Stimulated activated CD8-positive, alpha-beta memory T cell treated with anti-CD3 and anti-CD28 coated beads, Interleukin-15, amount 100 ng/mL, for 4 hours (primary cell): ENCODE measurements around the gene PLPP6.

Experiments used
- DNase-seq, 2 donors: peaks; one replicate each; pipeline ENCODE4 v3.0.0-alpha.2; 2020; ENCODE audit warnings: low read depth in 2 of 2

PLPP6 gene

DNA sequence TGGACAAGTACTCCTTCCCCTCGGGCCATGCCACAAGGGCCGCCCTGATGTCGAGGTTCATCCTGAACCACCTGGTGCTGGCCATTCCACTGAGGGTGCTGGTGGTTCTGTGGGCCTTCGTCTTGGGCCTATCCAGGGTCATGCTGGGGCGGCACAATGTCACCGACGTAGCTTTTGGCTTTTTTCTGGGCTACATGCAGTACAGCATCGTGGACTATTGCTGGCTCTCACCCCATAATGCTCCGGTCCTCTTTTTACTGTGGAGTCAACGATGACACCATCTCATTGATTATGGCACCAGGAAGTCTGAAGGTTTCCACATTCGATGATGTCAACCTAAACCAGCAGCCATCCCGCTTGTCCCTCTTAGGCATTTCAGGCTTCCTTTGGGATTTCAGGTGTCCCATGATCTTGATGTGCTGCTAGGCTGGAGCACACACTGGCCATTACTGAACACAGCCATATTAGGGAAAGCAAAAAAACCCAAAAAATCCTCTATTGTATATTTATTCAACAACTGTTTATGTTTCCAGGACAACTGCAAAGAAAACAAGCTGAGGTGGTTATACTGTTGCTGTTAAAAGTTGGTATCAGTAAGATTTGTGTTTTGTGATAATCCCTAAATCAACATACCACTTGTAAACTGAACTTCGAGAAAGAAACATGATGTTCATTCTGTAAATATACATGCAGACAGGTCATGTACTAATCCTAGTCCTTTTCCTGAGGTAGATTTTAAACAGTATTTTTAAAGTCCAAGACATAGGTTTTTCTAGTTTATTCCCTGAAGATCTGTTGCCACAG is 1.1 kb downstream of the PLPP6 start:
- no peak for DNase-seq

DNA sequence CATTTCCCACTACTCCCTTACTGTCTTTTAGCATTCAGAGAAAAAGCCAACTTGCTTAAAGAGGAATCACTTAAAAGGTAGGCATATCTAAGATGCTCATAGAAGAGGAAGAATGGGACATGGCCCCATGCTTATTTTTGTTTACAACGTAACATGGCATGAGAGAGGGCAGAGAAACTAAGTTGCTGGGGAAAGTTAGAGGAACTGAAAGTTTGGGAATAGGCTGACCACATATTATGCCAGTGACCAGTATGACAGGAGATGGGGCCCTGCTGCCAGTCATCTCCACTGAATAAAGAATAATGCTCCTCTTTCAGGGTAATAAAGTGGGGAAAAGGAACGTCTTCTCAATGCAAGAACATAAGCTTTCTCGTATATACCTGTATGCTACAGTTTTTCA is 1.9 kb downstream of the PLPP6 start:
- no peak for DNase-seq

DNA sequence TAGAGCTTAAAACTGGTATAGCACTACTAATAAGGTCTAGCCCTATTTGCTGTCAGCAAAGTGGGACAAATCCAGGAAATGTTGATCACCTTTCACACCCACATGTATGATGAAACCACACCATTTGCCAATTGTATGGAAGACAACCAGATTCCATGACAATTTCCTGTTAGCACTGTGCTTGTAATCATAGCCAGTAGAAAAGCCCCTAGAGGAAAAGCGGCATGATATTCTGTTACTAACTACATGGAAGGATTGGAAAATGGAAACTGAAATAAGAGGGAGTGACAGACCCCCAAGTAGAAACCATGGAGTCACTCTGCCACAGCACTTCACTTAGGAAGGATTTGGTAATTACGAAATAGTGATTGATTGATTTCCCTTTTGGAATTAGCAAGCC is 3.3 kb downstream of the PLPP6 start:
- no peak for DNase-seq

DNA sequence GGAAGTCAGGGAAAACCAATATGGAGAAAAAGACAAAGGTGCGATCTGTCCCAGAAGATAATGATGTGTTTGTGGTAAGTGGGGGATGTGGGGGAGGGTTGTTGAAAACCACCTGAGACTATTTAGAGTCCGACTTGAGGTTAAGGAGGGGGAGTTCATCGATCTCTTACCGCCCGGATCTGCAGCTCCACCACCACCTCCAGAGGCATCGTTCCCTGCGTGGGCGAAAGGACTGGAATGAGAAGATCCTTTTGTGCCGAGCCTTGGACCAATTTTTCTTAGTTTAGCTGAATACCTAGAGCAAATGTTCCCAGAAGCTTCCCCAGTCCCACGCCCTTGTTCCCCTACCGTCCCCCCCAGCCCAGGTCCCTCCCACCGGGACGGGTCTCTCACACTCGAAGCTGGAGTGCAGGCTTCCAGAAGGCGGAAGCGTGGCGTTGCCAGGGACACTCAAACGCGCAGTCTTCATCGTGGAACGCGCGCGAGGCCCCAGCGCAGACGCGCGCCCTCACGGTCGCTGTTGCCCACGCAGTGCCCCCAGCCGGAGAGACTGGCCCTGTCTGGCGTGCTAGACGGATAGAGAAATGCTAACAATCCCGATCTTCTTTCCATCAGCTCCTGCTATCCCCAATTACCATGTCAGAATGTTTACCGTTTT is 4.1 kb downstream of the PLPP6 start, which contains the start of gene SPATA6L:
Gene SPATA6L, minus strand, starts transcription at position 439 of the 658 bp plus-strand sequence. Its CDS starts 230 bp downstream, at position 209.
- DNase-seq, result no peak

DNA sequence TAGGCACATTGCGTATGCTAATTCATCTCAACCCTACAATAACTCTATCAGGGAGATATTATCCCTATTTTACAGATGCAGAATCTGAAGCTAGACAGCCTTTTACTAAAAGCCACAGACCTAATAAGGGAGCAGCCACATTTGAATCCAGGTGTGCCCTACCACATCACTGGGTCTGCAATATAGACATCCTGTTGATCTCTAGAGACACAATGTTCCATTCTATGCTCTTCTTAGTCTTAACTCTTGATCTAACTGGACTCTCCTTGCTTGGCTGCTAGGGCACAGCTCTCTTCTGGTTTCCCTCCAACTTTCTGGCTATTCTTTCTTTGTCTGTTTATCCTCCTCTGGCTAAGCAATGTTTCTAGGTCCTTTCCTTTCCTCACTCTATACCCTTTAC is 5.6 kb downstream of the PLPP6 start:
- DNase-seq, result no peak

DNA sequence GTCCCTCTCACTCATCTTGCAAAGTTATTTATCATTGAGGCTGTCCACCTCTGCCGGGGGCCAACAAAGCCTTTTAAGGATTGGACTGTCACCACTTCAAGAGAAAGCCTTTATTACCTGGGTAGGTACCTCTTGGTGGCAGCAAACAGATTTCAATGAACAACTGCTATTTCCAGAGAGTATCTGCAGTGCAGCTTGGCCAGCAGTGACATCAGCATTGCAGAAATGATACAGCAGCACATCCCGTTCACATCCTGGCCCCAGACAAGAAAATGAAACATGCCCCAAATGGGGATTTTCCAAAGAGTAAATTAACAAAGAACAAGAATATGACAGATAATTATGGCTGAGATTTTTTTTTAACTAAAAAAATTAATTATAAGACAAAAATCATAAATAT is 6.5 kb downstream of the PLPP6 start:
- no peak for DNase-seq

DNA sequence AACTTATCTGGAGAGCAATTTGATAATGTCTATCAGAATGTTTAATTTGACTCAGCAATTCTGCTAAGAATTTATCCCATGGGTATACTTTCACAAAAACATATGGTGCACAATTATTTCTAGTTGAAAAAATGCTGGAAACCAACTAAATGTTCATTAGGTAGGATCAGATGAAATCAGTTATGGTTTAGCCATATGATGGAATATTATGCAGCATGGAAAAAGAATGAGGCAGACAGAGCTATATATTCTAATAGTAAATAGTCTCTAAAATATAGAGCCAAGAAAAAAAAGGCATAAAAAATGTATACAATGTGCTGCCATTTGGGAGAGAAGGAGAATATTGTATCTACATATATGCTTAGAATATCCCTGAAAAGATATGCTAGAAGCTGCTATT is 7.8 kb downstream of the PLPP6 start:
- no peak for DNase-seq

DNA sequence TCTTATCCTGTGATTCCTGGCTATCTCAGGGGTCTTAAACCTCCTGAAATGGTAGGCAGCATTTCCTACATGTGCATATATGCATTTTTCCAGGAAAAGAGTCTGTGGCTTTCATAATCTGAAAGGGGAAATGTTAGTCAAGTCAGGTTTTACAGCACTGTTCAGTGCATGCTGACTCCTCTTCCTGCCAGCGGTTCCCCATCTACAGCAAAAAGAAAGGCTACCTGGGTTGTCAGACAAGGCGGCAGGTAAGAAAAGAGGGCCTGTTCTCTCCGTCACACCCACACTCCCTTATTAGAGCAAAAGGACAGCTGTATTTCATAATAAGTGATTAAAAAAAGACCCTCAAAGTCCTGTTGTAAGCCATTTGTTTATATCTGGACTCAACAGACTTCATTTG is 8.5 kb downstream of the PLPP6 start:
- no peak for DNase-seq

DNA sequence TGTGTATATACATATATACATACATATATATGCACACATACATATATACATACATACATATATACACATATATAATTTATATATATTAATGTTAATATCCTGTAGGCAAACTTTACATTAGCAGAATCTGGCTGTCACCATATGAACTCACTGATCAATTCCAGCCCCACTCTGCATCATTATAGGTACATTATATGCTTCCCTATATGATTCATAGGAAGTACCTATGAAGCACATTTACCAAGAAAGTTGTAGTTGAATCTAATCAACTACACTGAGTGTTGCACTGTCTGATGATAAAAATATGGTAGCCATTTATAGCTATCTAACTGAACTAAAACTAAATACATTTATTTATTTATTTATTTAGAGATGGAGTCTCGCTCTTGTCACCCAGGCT is 9.6 kb downstream of the PLPP6 start:
- no peak for DNase-seq

DNA sequence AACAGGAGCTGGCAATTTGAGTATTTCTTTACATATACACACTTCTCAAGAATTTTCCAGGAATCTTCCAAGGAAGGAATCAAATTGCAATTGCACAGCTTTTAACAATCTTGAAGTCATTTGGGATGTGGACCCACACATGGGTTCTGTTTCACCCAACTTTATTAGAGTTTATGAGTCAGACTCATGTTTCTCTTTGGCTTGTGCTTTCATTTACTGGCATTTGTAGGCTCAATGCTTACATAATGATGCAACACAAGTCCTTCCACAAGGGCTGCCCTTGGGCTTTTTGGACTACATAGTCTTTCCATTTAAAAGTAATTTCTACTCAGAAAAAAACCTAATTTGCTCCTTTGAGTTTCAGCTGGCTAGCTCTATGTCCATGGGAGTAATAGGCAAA is 12.7 kb downstream of the PLPP6 start:
- DNase-seq, result no peak

DNA sequence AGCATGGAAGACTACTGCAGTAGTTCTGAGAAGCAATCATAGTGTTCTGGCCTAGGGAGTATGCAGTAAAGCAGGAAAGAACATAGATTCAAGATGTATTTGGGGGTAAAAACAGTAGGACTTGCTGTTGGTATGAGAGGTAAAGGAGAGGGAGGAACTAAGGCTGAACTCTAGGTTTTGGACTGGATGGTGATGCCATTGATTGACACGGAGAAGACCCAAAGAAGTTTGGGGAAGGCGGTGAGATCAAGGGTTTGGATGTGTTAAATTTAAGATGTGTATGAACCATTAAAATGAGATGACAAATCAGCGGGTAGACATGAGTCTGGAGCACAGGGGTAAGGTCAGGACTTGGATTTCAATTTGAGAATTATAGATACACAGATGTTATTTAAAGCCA is 15.3 kb downstream of the PLPP6 start:
- DNase-seq, result no peak

DNA sequence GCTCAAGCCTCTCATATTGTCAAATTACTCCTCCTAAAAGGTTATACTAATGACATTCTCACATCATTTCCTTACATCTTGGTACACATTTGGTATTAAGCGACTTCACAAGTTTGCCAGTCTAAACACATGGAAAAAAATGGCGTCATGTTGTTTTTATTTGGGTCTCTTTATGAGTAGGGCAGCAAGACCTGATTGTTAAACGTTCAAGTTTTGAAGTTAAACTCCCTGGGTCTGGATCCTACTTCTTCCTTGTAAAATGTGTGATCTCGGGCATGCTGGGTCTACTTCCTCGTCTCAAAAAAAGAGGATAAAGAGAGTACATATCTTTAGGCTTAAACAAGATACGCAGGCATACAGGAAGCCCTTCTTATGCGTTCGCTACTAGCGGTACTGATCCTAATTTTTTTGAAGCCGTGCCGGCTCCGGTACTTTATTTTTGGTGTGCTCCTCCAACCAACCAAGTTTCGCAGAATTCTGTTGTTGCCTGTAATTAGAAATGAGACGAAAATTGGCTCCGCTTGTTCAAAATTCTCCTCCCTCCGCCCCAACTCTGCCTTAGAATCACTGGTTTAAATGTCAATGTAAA is 16.7 kb downstream of the PLPP6 start:
- no peak for DNase-seq

DNA sequence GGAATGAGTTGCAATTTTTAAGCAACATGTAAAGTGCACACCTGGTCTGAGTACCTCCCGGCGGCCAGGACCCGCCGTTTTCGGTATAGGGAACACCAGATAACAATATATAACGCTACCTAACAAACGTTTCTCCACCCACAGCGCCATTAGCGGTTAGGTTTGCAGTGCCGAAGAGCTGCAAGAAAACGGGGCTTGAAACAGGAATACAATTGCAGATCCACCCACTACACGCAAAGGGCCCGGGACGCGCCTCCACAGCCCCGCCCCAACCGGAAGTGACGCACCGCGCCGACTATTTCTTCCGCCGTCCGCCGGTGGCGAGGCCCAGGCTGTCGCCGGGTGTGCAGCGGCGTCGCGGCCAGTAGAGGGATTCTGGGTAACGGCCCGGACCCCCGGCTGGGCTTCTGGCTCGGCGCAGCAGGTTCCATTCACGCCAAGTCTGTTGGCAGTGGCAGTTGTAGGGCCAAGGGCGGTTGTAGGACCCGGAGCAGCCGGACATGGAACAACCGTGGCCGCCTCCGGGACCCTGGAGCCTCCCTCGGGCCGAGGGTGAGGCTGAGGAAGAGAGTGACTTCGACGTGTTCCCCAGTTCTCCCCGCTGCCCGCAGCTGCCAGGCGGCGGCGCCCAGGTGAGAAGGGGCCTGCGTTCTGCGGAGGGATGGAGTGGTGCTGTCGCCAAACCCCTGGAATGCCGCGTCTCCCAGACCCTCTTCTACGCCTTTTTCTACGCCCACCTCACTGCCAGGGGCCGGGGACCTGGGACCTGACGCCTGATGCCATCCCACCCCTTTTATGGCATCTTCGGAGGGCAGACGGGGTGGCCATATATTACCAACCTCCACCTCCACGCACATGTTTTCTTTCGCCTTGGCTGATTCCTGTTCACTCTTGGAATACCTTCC is 17.4 kb downstream of the PLPP6 start, which contains the start of gene CDC37L1:
Gene CDC37L1, plus strand, starts transcription at position 302 of the 905 bp plus-strand sequence. Its CDS starts 199 bp downstream, at position 501.
- peak; percentile 94 to 97 for DNase-seq

DNA sequence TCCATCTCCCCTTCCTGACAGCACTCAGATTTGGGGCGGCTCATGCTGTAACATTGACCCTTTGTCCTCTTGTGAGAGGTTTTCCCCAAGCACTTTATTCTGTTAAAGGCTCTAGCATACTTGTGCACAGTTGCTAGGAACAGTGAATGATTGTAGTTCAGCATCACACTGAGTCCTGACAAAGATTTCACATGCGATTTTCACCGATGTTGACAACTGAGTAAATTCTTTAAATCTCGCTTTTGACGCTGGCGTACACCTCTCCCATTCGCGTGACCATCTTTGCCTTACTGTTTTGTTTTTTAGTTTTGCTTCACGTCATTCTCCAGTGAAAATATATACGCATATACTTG is 18.1 kb downstream of the PLPP6 start:
- no peak for DNase-seq

DNA sequence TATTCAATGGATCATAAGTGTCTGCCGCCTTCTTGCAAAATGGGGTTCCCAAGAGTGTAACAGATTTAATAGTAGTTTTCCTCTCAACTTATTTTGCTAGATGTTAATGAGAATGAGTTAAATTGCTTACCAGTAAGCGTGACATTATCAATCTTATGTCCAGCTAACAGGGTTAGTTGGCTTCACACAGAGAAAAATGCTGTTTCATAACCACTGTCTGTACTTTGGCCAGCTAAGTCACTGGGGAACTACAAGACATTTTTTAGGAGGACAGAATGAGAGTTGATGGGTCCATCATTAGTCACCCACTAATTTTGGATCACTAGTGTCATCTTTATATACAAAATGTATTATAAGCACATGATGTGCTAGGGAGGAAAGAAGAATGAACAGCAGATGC is 18.7 kb downstream of the PLPP6 start:
- no peak for DNase-seq

DNA sequence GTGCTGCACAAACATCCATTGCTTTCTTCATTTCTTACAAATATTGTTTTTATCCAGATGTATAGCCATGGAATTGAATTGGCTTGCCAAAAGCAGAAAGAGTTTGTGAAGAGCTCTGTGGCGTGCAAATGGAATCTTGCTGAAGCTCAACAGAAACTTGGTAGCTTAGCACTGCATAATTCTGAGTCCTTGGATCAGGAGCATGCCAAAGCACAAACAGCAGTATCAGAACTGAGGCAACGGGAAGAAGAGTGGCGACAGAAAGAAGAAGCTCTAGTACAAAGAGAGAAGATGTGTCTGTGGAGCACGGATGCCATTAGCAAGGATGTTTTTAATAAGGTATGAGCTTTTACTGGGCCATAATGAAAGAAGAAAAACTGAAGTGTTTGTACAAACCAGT is 22.7 kb downstream of the PLPP6 start:
- no peak for DNase-seq

DNA sequence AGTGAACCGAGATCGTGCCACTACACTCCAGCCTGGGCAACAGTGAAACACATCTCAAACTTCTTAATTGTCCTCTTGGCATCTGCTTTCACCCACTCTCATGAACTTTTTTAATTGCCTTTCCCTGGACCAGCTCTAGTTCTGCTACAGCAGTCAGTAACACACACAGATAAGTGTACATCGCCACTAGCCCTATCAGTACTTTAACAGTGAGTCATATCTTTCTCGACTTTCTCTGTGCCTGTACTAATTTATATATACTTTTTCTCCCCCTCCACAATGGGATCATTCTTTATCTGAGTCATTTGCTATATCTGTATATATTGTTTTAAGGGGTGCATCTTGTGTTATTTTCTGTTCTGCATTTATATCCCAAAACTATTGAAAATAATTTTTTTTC is 24.0 kb downstream of the PLPP6 start:
- no peak for DNase-seq

DNA sequence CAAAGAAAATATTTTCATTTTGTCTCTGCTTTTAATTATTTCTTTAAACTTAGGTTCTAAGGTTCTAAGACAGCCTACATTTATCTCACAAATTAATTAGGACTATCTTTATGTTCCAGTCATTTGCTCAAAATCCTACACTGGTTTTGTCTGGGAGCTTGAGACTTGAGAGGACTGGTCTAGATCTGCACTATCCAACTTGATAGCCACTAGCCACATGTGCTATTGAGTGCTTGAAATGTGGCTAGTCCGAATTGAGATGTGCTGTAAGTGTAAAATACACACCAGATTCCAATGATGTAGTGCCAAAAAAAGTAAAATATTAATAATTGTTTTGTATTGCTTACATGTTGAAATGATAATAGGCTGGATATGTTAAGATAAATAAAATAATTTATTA is 24.5 kb downstream of the PLPP6 start:
- no peak for DNase-seq

DNA sequence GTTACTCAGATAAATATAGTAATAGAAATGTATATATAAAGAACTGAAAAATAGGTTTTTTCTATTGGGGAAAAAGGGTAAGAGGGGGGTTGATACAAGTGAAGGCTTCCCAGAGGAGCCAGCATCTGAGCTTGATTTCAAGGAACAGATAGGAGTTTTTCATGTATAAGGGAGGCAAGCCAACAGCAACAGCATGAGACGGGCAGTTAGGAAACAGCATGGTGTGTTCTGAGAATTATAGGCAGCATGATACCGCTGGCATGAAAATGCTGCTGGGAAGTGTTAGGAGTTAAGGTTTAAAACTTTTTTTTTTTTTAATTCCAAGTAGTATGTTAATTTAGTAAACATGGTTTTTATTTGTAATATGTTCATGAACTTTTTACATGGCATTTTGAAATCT is 26.9 kb downstream of the PLPP6 start:
- no peak for DNase-seq

DNA sequence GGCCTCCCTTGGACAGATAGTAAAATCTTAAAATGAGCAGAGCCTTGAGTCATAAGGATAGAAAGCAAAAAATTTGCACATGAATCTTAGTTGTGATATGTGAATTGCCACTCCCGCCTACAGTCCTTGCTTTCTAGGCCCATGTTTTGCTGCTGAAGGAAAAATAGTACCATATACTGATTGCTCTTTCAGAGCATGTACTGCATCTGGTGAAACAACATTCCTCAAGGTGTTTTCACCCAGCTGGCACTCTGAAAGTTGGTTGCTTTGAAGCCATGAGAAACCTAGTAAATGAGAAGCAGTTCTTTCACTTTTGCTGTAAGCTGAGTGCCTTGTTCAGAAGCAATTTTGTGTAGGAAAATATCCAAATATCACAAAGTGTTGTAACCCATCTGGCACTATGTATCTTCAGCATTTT is 27.6 kb downstream of the PLPP6 start:
- no peak for DNase-seq

DNA sequence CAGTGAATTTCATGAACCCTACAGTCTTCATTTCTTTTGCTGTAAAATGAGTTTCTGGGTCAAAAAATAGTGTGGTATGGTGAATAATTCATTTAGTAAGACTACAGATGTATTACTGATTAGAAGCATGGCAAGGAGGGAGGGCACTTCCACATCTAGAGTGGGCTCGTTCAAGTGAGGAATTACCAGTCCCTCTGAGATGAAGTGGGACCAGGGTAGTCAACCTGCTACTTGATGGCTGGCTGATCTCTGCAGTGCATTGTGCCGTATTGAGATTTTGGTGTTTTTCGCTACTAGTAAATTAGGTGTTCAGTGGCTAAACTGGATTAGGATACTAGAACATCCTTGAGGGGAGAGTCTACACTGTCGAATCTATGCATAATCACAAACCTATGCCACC is 28.1 kb downstream of the PLPP6 start:
- DNase-seq, result no peak

DNA sequence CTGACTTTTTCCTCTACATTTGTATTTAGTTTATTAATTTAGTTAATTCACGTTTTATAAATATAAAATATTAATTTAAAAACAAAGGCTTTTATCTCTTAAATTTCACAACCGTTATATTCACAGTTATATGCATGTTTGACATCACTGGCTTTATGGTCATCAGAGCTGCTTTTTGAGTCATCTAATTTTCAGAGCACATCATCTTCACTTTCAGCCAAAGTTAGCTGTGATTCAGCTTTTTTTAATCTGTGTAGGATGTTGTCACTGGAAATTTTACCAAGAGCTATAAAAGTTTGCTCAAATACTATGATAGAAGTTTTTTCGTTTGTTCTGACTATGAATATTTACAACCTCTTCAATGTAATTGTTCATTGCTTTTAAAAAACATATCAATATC is 29.7 kb downstream of the PLPP6 start:
- DNase-seq, result no peak
